HG03280 (cell line): Measurements from ENCODE around the gene POLRMT.
A peak's percentile ranks its signal among the peaks of the same experiment; 100 is the strongest.

Source experiments
- ATAC-seq: cut with Tn5 transposase; IDR thresholded peaks from one replicate; pipeline ENCODE4 v1.9.1; 2021; ENCODE audit warnings: mild to moderate bottlenecking, moderate library complexity; ENCODE audit not compliant: unreplicated experiment

POLRMT gene

GRCh38 chr19:663682-664117, 30.4 kb upstream of the POLRMT start:
- no peak for ATAC-seq

GRCh38 chr19:662962-663681, 29.8 kb upstream of the POLRMT start, which contains the start of gene RNF126:
RNF126 (minus strand) TSS chr19:663214; CDS start chr19:663121, 93 bp downstream.
- ATAC-seq = peak; percentile 69

- ATAC-seq = peak; percentile 10
Observed at GRCh38 chr19:662207-662961, 29.0 kb upstream of the POLRMT start.

- ATAC-seq = no peak
Observed at GRCh38 chr19:661427-662196, 28.3 kb upstream of the POLRMT start.

GRCh38 chr19:660793-661426, 27.6 kb upstream of the POLRMT start:
- no peak for ATAC-seq

- ATAC-seq = no peak
Observed at GRCh38 chr19:658916-659839, 25.8 kb upstream of the POLRMT start.

- no peak for ATAC-seq
Observed at GRCh38 chr19:658059-658839, 24.9 kb upstream of the POLRMT start.

GRCh38 chr19:657611-658010, 24.3 kb upstream of the POLRMT start:
- no peak for ATAC-seq

- ATAC-seq = no peak
Observed at GRCh38 chr19:656751-657559, 23.6 kb upstream of the POLRMT start.

- ATAC-seq = no peak
Observed at GRCh38 chr19:655691-656090, 22.4 kb upstream of the POLRMT start.

GRCh38 chr19:653425-653824, 20.1 kb upstream of the POLRMT start:
- ATAC-seq = no peak

- ATAC-seq = no peak
Observed at GRCh38 chr19:652467-653389, 19.4 kb upstream of the POLRMT start.

- ATAC-seq = no peak
Observed at GRCh38 chr19:651991-652390, 18.7 kb upstream of the POLRMT start.

GRCh38 chr19:651114-651818, 17.9 kb upstream of the POLRMT start:
- ATAC-seq = no peak

GRCh38 chr19:650121-650520, 16.8 kb upstream of the POLRMT start:
- ATAC-seq = no peak

GRCh38 chr19:648904-649801, 15.8 kb upstream of the POLRMT start:
- no peak for ATAC-seq
